ENCODE data around the gene PARD3.

PARD3 gene

GRCh38 chr10:34762603-34763299 is 52.3 kb downstream of the PARD3 start:
- TF ChIP-seq SIN3A (IDR thresholded peaks at IDR 0.05; ENCODE audit: borderline replicate concordance, insufficient read depth, low read length) (no peak), FOXP2 (optimal IDR thresholded peaks at IDR 0.05; ENCODE audit: borderline replicate concordance, extremely low read depth, extremely low read length, insufficient read depth) (no peak), TAF1 (IDR thresholded peaks at IDR 0.05; ENCODE audit: borderline replicate concordance, insufficient read depth, low read length) (no peak), POLR2AphosphoS5 (IDR thresholded peaks at IDR 0.05; ENCODE audit: low read depth, low read length) (no peak), REST (IDR thresholded peaks at IDR 0.05; ENCODE audit: insufficient read depth in 1 of 2, low read depth in 2 of 2, low read length in 2 of 2) (no peak)

- TF ChIP-seq SIN3A (IDR thresholded peaks at IDR 0.05; ENCODE audit: borderline replicate concordance, insufficient read depth, low read length): no peak
- TF ChIP-seq TAF1 (IDR thresholded peaks at IDR 0.05; ENCODE audit: borderline replicate concordance, insufficient read depth, low read length): no peak
- TF ChIP-seq REST (IDR thresholded peaks at IDR 0.05; ENCODE audit: insufficient read depth in 1 of 2, low read depth in 2 of 2, low read length in 2 of 2): no peak
- no peak for TF ChIP-seq FOXP2 (optimal IDR thresholded peaks at IDR 0.05; ENCODE audit: borderline replicate concordance, extremely low read depth, extremely low read length, insufficient read depth)
- TF ChIP-seq POLR2AphosphoS5 (IDR thresholded peaks at IDR 0.05; ENCODE audit: low read depth, low read length): no peak
Observed at GRCh38 chr10:34762156-34762555, 52.9 kb downstream of the PARD3 start.

GRCh38 chr10:34761453-34761852 is 53.6 kb downstream of the PARD3 start:
- TF ChIP-seq FOXP2 (optimal IDR thresholded peaks at IDR 0.05; ENCODE audit: borderline replicate concordance, extremely low read depth, extremely low read length, insufficient read depth) (no peak), POLR2AphosphoS5 (IDR thresholded peaks at IDR 0.05; ENCODE audit: low read depth, low read length) (no peak), SIN3A (IDR thresholded peaks at IDR 0.05; ENCODE audit: borderline replicate concordance, insufficient read depth, low read length) (no peak), REST (IDR thresholded peaks at IDR 0.05; ENCODE audit: insufficient read depth in 1 of 2, low read depth in 2 of 2, low read length in 2 of 2) (no peak), TAF1 (IDR thresholded peaks at IDR 0.05; ENCODE audit: borderline replicate concordance, insufficient read depth, low read length) (no peak)

- TF ChIP-seq TAF1 (IDR thresholded peaks at IDR 0.05; ENCODE audit: borderline replicate concordance, insufficient read depth, low read length): no peak
- no peak for TF ChIP-seq POLR2AphosphoS5 (IDR thresholded peaks at IDR 0.05; ENCODE audit: low read depth, low read length)
- no peak for TF ChIP-seq SIN3A (IDR thresholded peaks at IDR 0.05; ENCODE audit: borderline replicate concordance, insufficient read depth, low read length)
- no peak for TF ChIP-seq FOXP2 (optimal IDR thresholded peaks at IDR 0.05; ENCODE audit: borderline replicate concordance, extremely low read depth, extremely low read length, insufficient read depth)
- no peak for TF ChIP-seq REST (IDR thresholded peaks at IDR 0.05; ENCODE audit: insufficient read depth in 1 of 2, low read depth in 2 of 2, low read length in 2 of 2)
Observed at GRCh38 chr10:34760606-34761005, 54.5 kb downstream of the PARD3 start.
